ENCODE results near the gene MDP1. TPM values are rescaled to one million over a fixed set of nuclear protein-coding genes. Genes with fewer than 3 reads are reported as not detected.

Gene MDP1
- total RNA-seq = 16.6 TPM
- long read RNA-seq, transcript MDP1-201 (6 exons, 730 nt) = major isoform, 5 of 10 reads
- long read RNA-seq, partial matches to known transcripts = 0 of 10 reads
- long read RNA-seq, other reads (novel, unspliced or antisense) = 2 of 10 reads

DNA sequence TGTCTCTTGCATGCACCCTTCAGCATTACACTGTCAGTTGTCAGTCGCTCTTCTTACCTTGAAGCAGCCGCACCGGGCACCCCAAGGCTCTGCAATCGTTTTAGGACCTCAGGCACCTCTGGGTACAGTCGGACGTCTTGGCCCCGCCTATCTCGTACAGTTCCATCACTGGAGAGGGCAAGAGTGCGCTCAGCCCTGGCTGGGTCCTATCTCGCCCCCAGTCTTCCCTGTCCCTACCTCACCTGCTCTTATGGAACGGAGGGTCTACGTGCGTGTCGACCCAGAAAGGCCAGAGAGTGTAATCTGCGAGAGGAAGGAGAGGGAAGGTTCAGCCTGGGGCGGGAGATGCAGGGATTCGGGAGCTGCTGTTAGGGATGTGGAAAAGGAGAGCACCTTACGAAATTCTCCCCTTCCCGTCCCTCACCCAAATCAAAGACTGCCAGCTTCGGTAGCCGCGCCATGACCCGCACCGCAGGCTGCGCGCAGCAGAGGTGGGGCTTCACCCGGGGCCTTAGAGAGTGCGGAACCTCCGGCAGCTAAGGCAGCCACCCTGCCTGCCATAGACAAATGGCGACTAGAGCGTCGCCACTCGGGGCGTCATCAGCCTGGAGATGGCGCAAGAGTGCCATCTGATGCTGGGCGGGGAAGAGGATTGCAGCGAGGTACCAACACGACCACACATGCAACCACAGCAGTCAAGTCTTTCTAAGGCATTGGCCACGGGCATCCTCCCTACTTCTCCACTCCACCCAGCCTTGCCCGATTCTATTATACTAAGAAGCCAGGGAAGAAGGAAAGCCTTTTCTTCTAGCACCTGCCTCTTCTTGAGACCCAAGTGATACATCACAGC, at the start of gene MDP1:
Gene MDP1 (minus strand): TSS at position 572 of the 850 bp plus-strand sequence. CDS start 111 bp downstream, at position 461.
- H3K27me3 ChIP-seq (ENCODE audit: low read depth) = no peaks in the 10 kb centered on the region
- H3K4me3 ChIP-seq = peak within 1 kb of the TSS; percentile 73
- peaks cover 43% of the 10 kb centered on the region for H3K4me1 ChIP-seq
- TF ChIP-seq, protein P1, sequence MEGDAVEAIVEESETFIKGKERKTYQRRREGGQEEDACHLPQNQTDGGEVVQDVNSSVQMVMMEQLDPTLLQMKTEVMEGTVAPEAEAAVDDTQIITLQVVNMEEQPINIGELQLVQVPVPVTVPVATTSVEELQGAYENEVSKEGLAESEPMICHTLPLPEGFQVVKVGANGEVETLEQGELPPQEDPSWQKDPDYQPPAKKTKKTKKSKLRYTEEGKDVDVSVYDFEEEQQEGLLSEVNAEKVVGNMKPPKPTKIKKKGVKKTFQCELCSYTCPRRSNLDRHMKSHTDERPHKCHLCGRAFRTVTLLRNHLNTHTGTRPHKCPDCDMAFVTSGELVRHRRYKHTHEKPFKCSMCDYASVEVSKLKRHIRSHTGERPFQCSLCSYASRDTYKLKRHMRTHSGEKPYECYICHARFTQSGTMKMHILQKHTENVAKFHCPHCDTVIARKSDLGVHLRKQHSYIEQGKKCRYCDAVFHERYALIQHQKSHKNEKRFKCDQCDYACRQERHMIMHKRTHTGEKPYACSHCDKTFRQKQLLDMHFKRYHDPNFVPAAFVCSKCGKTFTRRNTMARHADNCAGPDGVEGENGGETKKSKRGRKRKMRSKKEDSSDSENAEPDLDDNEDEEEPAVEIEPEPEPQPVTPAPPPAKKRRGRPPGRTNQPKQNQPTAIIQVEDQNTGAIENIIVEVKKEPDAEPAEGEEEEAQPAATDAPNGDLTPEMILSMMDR (IDR thresholded peaks at IDR 0.05; ENCODE audit: borderline replicate concordance) = peak; percentile 58
- H3K27ac ChIP-seq (replicated peaks) = peak within 1 kb of the TSS; percentile 97
- intact Hi-C loops (cut with micrococcal nuclease) = no loop called here
- H3K9me3 ChIP-seq (replicated peaks) = no peaks in the 10 kb centered on the region
- H3K36me3 ChIP-seq = peaks cover 17% of the 10 kb centered on the region
- DNase-seq = peak; percentile 87

DNA sequence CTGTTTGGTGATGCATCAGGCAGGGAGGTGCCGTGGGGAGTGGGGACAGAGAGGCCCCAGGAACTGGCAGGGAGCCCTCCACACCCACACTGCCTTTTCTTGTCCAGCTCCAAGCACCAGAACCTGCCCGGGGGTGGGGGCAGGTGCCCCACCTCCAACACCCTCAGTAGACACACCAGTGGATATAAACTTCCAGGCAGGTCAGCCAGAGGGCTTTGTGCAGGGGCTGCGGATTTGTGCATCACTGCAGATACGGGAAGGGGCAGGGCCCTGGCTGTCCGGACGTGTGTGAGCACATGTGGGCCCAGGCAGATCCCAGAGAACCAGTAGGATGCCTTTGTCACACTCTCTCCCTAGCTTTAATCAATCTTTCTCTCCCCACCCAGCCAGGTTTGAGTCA, 48.4 kb upstream of the MDP1 start:
- Histone ChIP-seq H3K36me3 (peaks cover 40% of the 10 kb centered on the region), H3K27ac (replicated peaks) (no peak overlapping the region), H3K27me3 (ENCODE audit: low read depth) (no peaks in the 10 kb centered on the region), H3K9me3 (replicated peaks) (no peaks in the 10 kb centered on the region), H3K4me1 (no peaks in the 10 kb centered on the region), H3K4me3 (no peak overlapping the region)
- intact Hi-C loops (cut with micrococcal nuclease) = no loop called here
- no peak for DNase-seq
- TF ChIP-seq, protein P1 (IDR thresholded peaks at IDR 0.05; ENCODE audit: borderline replicate concordance) = no peak

DNA sequence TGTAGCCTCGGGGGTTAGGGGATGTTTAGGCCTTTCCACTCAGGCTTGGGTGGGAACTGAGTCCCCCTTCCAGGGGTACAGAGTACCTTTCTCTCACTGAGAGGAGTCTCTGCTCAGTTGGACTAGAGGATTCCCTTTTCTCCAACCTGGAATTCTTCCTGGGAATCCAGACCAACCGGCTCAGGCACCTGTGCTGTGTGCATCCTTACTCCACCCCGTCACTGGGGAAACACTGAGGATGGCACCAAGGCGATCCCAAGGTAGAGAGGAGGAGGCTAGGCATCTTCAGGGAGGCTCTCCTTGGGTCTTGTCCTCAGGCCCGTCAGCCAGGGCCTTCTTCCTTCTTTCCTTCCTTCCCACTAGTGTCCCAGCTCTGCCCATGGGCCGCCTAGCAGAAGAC, 48.0 kb upstream of the MDP1 start:
- no peak overlapping the region for H3K27ac ChIP-seq (replicated peaks)
- intact Hi-C loops (cut with micrococcal nuclease) = no loop called here

DNA sequence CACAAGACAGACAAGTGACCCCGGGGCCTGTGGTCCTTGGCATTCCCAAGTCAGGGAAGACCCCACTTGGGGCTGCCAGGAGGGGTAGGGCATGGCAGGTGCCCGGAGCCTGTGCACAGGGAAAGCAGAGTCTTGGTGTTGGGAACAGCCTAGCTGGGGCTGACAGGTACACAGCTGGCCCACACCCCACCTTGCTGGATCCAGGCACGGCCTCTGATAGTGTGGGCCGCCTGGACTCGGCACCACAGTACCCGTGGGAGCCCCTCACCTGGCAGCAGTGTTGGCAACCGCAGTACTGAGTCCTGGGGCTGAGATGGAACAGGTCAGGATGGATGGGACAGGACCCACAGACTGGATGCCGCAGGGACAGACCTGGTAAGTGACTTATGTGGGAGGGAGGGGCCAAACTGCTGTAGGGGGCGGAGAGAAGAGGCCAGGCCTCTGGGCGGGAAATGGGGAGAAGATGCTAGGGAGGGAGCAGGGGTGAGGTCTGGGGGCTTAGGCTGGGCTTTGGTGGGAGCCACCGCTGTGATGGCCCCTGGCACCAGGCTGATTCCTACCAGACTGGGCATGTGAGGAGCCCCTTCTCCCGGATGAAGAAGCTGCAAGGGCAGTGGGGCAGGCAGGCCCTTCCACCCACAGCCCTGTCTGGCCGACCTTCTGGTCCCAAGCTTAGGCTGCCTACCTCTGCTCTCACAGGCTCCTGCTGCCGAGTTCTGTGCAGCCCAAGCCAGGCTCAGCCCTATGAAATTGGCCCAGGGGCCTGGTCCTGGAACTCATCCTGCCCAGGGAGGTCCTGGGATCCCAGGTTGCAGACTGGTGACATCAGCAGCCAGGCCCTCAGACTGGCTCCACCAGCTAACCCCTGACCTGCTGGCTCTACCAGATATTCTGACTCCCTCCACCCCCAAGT, 47.2 kb upstream of the MDP1 start, which contains the start of gene TGM1:
Gene TGM1 (minus strand): TSS at position 357 of the 913 bp plus-strand sequence. CDS start 825 bp downstream, outside the sequence.
- H3K36me3 ChIP-seq = peaks cover 27% of the 10 kb centered on the region
- H3K4me1 ChIP-seq = no peaks in the 10 kb centered on the region
- TF ChIP-seq, protein P1 (IDR thresholded peaks at IDR 0.05; ENCODE audit: borderline replicate concordance) = no peak
- intact Hi-C loops (cut with micrococcal nuclease) = no loop called here
- no peak within 1 kb of the TSS for H3K27ac ChIP-seq (replicated peaks)
- H3K27me3 ChIP-seq (ENCODE audit: low read depth) = no peaks in the 10 kb centered on the region
- H3K4me3 ChIP-seq = no peak within 1 kb of the TSS
- H3K9me3 ChIP-seq (replicated peaks) = no peaks in the 10 kb centered on the region
- no peak for DNase-seq

More for the DNA sequence above, 48.0 kb upstream of the MDP1 start:
- H3K4me3 ChIP-seq = no peak overlapping the region
- H3K9me3 ChIP-seq (replicated peaks) = no peaks in the 10 kb centered on the region
- H3K27me3 ChIP-seq (ENCODE audit: low read depth) = no peaks in the 10 kb centered on the region
- H3K4me1 ChIP-seq = no peaks in the 10 kb centered on the region
- TF ChIP-seq, protein P1 (IDR thresholded peaks at IDR 0.05; ENCODE audit: borderline replicate concordance) = no peak
- no peak for DNase-seq
- peaks cover 35% of the 10 kb centered on the region for H3K36me3 ChIP-seq

DNA sequence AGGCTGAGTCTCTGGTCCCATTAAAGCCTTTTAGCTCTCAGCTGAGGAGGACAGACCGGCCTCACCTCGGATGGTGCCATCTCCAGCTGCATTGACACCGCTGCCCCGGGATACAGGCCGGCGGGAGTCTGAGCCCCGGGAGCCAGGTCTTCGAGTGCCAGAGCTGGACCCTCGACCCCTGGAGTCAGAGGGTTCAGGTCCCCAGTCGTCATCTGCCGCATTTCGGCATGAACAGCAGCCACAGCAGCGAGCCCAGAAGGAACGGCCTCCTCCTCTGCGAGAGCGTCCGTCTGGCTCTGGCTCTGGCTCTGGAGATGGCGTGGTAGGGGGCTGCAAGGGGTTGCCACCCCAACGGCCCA, 46.1 kb upstream of the MDP1 start:
- intact Hi-C loops (cut with micrococcal nuclease) = no loop called here
- Histone ChIP-seq H3K27ac (replicated peaks) (no peak overlapping the region), H3K4me3 (no peak overlapping the region), H3K9me3 (replicated peaks) (no peaks in the 10 kb centered on the region), H3K36me3 (peaks cover 16% of the 10 kb centered on the region), H3K27me3 (ENCODE audit: low read depth) (no peaks in the 10 kb centered on the region), H3K4me1 (no peaks in the 10 kb centered on the region)
- TF ChIP-seq, protein P1 (IDR thresholded peaks at IDR 0.05; ENCODE audit: borderline replicate concordance) = no peak
- no peak for DNase-seq
